ENCODE results near the gene MORC3. TPM values are rescaled to one million over a fixed set of nuclear protein-coding genes. Genes with fewer than 3 reads are reported as not detected.
"Not testable (repeated sequence)": the region's sequence is repeated elsewhere in the genome, so short reads cannot be mapped to it uniquely, and the experiment has no call there.

MORC3 gene
- total RNA-seq, 1 donor from 2014 or later: 25.9 TPM

- H3K36me3 ChIP-seq (ENCODE audit: control insufficient read depth, insufficient read depth, low read length): no peaks in the 10 kb centered on the region
Observed at GRCh38 chr21:36396971-36397370, 77.0 kb downstream of the MORC3 start.

GRCh38 chr21:36397606-36398005 lies 77.6 kb downstream of the MORC3 start:
- no peak for TF ChIP-seq CTCF (IDR thresholded peaks at IDR 0.05; ENCODE audit: insufficient read depth, low read length, poor library complexity, severe bottlenecking)
- no peak overlapping the region for H3K4me3 ChIP-seq (ENCODE audit: low read depth, low read length)
- no peak for DNase-seq (ENCODE audit: low read depth)
- H3K36me3 ChIP-seq (ENCODE audit: control insufficient read depth, insufficient read depth, low read length): no peaks in the 10 kb centered on the region
- no peaks in the 10 kb centered on the region for H3K27me3 ChIP-seq (ENCODE audit: control insufficient read depth, insufficient read depth, low read length)

More at GRCh38 chr21:36396971-36397370, 77.0 kb downstream of the MORC3 start:
- DNase-seq (ENCODE audit: low read depth): no peak
- no peak for TF ChIP-seq CTCF (IDR thresholded peaks at IDR 0.05; ENCODE audit: insufficient read depth, low read length, poor library complexity, severe bottlenecking)
- H3K27me3 ChIP-seq (ENCODE audit: control insufficient read depth, insufficient read depth, low read length): no peaks in the 10 kb centered on the region
- no peak overlapping the region for H3K4me3 ChIP-seq (ENCODE audit: low read depth, low read length)

GRCh38 chr21:36399736-36400135 lies 79.7 kb downstream of the MORC3 start:
- not testable (repeated sequence) for DNase-seq (ENCODE audit: low read depth); H3K36me3 ChIP-seq (ENCODE audit: control insufficient read depth, insufficient read depth, low read length); H3K4me3 ChIP-seq (ENCODE audit: low read depth, low read length); H3K27me3 ChIP-seq (ENCODE audit: control insufficient read depth, insufficient read depth, low read length)

DNA sequence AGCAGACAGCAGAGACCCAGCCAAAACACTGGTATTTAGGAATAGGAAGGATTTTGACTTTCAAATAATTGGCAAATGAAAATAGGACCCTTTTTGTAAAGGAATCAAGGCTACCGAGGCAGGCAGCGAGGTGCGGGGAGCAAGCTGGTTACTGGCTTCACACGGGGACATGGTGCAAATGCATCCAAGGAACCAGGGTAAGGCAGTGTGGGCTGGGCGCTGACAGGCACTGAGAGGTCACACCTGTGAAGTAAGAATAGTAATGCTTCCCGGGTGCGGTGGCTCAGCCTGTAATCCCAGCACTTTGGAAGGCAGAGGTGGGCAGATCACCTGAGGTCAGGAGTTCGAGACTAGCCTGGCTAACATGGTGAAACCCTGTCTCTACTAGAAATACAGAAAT lies 80.7 kb downstream of the MORC3 start:
- DNase-seq (ENCODE audit: low read depth): no peak
- no peak for TF ChIP-seq CTCF (IDR thresholded peaks at IDR 0.05; ENCODE audit: insufficient read depth, low read length, poor library complexity, severe bottlenecking)
- Histone ChIP-seq H3K27me3 (ENCODE audit: control insufficient read depth, insufficient read depth, low read length) (no peaks in the 10 kb centered on the region), H3K4me3 (ENCODE audit: low read depth, low read length) (no peak overlapping the region), H3K36me3 (ENCODE audit: control insufficient read depth, insufficient read depth, low read length) (no peaks in the 10 kb centered on the region)

DNA sequence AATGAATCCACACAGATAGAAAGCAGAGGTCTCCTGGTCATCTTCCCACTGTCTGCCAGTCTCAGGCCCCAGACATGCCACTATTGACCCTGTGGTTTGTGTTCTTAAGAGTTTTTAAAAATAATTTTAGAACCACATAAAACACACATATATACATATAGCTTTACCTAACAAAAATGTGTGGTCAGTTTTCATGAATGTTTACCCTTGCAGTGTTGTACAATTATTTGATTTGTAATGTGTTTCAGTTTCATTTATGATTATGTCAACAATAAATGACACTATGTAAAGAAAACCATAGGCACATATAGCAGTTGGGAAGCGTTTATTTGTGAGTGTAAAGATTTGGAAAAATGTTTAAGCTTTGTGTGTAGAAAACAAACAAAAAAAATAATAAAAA lies 82.3 kb downstream of the MORC3 start:
- H3K27me3 ChIP-seq (ENCODE audit: control insufficient read depth, insufficient read depth, low read length): no peaks in the 10 kb centered on the region
- TF ChIP-seq CTCF (IDR thresholded peaks at IDR 0.05; ENCODE audit: insufficient read depth, low read length, poor library complexity, severe bottlenecking): no peak
- no peak overlapping the region for H3K4me3 ChIP-seq (ENCODE audit: low read depth, low read length)
- DNase-seq (ENCODE audit: low read depth): no peak
- no peaks in the 10 kb centered on the region for H3K36me3 ChIP-seq (ENCODE audit: control insufficient read depth, insufficient read depth, low read length)

DNA sequence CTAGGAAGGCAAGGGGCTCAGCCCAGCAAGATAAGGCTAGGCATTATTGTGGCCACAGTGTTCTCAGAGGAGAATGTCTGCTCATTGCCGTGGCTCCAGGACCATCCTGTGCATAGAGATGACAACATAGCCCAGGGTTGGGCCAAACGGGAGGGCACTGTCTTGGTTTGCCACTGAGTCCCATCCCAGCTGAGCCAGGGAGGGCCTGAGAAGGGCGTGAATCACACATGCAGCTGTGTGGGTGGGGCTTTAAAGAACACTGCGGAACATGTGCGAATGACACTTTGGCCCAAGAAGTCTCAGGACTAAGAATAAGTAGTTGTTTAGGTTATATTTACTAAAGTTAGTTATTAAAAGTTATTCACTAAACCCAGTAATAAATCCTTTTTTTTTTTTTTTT lies 83.7 kb downstream of the MORC3 start:
- no peak for DNase-seq (ENCODE audit: low read depth)
- Histone ChIP-seq H3K4me3 (ENCODE audit: low read depth, low read length) (no peak overlapping the region), H3K36me3 (ENCODE audit: control insufficient read depth, insufficient read depth, low read length) (no peaks in the 10 kb centered on the region), H3K27me3 (ENCODE audit: control insufficient read depth, insufficient read depth, low read length) (no peaks in the 10 kb centered on the region)
- TF ChIP-seq CTCF (IDR thresholded peaks at IDR 0.05; ENCODE audit: insufficient read depth, low read length, poor library complexity, severe bottlenecking): no peak
